Measurements from ENCODE around the gene DDX17.
A peak's percentile ranks its signal among the peaks of the same experiment; 100 is the strongest.

The DDX17 gene

DNA sequence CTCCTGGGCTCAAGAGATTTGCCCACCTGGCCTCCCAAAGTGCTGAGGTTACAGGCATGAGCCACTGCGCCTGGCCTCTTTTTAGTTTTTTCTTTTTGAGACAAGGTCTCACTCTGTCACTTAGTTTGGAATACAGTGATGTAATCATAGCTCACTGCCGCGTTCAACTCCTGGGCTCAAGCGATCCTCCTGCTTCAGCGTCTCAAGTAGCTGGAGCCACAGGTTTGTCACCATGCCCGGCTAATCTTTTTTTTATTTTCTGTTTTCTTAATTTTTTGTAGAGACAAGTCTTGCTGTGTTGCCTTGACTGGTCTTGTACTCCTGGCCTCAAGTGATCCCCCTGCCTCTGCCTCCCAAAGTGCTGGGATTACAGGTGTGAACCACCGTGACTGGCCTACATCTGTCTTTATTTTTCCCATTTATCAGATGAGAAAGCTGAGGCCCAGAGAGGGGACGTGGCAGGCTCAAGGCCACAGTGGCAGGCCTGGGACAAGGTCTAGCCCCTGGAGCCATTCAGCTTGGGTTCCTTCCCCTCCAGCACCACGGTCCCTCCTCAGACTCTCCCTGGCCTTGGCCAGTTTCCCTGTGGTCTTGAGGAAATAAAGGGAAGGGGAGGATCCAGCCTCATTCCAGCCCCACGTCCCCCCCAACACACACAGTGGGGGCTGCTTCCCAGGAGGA is 41.0 kb downstream of the DDX17 start:
- no peak for DNase-seq

DNA sequence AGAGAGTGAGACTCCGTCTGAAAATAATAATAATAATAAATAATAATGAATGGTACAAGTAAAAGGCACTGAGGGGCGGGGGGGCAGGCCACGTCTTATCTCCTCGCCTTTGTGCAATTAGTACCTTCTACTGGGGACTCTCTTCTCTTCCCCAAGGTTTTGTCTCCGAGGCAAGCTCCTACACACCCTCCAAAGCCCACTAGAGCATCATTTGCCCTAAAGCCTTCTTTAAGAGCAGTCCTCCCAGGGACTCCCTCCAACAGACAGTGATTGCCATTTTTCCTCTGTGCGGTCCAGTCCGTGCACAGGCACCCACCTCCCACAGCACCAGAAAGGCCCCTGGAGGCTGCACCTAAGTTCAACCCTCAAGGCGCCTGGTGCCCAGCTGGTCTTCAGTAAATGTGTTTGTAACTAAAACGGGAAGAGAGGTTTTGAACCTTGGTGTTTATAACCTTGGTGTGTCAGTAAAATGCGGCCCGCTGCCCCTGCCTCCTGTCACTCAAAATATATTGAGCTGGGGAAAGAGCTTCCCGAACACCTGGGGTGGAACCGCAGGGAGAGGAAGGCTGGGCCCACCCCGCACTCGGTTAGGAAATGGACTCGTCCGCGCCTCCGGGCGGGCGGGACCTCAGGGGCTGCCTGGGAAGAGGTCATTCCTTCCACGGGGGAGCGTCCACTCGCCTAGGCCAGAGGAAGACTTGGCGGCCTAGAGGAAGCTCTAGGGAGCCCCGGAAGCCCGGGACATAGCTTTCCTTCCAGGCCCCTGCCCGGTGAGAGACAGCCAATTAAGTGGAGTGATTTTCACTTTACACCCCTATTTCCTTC is 42.9 kb downstream of the DDX17 start:
- DNase-seq = no peak

DNA sequence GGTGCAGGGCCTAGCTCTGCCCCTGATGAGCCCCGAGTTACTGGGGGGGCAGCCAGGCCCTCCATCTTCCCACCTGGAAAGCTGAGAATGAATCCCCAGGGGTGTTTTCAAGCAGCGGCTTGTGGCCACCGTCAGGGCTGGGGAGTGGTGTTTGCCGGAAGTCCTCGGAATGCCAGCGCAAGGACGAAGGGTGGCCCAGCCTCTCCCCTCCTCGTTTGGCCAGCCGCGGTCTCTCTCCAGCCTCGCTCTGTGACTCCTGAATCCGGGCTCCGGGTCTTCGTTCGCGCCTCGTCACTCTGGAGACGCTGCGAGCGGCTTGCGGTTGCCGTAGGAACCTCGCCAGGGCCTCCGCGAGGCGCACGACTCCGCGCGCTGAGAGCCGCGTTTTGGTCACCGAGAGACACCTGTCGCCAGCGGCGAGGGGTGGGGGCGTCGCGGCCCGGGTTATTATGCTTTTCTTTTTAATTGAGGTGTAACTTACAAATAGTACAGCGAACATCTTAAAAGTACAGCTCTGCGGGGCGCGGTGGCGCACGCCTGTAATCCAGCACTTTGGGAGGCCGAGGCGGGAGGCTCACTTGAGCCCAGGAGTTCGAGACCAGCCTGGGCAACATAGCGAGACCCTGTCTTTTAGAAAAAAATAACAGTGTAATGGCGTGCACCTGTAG is 44.6 kb downstream of the DDX17 start:
- DNase-seq = peak; percentile 67

DNA sequence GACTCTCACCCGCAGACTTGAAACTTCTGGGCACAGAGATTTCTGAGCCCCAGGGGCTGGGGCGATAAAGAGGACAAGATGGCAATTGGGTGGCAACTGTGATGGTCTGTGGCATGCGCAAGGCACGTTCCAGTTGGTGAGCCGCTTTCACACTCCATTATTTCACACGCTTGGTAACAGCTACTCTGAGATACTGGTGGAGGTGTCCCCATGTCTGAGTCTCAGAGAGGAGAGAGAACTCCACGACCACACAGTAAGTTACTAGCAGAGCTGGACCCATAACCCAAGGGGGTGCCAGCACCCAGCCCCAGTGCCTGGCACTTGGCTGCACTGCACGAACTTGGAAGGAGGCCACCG is 45.1 kb downstream of the DDX17 start:
- no peak for DNase-seq

DNA sequence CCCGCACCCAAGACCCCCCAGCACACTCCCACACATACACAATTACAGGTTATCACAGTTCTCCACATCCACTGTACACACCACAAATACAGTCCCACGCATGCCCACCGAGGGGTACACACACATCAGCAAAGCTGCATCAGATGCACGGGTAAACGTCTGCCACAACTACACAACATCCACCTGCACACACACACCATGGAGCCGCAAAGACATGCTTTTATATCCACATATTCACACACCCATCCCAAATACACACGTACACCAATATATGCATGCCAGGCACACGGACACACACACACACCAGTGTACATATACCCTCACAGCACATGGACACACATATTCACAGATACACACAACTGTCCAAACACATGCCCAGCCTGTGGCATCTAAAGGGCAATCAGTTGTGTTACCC is 45.7 kb downstream of the DDX17 start:
- DNase-seq = no peak

DNA sequence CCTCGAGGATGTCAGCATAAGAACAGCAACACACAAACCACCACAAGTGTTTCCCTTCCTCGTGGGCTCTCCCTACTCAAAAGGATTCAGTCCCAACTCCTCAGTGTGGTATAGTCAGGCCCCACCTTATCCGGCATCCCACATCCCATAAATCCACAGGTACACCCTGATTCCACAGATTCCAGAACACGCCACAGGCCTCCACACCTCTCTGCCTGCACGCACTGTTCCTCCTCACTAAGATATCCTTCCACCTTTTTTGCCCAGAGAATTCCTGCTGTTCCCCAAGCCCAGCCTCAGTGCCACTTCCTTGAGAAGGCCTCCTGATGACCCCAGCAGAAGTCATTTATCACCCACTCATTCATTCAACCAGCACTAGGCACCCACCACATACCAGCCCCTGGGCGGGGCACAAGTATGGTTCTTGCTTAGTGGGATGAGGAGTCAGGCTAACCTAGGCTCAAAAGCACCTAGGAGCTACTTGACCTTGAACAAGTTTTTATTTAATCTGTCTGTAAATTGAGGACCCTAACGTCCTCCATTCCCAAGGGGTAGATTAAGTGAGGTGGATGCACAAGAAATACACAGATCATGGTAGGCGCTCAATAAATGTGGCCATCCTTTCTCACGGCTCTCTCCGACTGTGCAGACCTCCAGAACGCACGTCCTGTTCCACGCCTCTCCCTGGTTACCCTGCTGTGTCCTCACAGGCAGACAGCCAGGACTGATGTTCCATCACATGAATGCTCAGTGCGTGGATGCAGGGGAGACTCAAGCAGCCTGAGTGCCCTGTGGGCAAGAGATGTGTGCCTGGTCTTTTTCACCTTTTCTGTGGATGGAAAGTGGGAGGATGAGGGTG is 49.0 kb downstream of the DDX17 start:
- no peak for DNase-seq

DNA sequence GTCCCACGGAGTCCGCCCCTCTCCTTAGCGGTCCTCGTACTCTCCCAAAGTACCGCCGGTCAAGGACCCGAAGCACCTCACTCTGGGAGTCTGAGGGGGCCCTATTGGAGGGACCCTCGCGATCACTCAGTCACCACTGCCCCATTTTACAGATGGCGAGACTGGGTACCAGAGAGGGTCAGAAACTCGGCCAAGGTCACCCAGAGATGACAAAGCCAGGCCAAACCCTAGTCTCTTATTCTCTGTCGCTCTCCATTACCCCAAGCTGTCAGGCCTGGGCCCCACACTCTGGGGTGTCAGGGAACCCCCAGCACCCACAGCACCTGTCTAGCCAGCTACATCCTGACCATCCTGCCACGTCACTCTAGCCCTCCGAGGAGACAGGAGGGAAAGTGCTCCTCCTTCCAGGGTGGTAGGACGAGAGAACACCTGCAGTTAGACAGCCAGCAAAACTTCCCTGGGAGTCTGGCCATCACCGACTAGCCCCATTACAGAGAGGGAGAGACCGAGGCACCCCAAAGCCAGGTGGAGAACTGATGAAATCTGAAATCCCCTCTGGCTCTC is 49.8 kb downstream of the DDX17 start:
- DNase-seq = no peak

DNA sequence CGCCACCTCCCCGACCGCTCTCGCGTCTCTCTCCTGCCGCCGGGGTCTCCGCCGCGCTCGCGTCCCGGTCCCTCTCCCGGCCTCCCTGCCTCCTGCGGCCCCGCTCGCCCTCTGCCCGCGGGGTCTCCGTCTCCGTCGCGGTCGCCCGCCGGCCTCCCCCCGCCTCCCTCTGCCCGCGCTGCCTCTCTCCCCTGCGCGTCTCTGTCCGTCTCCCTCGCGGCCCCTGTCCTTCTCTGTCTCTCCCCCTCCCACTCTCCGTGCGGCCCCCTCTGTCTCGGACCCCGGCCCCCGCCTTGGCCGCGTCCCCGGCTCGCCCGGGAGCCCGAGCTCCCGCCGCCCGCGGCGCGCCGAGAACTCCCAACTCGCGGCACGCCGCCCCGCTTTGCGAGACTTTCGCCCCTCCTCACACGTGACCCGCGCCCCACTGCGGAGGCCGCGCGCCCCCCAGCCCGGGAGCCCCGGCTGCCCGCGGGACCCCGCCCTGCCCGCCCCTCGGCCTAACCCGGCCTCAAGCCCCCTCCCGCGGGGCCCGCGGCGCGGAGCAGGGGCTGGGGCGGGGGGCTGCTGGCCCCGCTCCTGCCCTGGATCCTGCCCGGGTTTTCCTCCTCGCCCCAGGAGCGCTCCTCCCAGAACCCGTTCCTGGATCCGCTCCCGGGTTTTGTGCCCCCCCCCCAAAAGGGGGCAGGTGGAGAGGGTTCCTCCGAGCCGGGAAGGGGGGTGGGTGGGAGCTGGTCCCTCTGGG is 50.4 kb downstream of the DDX17 start:
- DNase-seq = no peak

DNA sequence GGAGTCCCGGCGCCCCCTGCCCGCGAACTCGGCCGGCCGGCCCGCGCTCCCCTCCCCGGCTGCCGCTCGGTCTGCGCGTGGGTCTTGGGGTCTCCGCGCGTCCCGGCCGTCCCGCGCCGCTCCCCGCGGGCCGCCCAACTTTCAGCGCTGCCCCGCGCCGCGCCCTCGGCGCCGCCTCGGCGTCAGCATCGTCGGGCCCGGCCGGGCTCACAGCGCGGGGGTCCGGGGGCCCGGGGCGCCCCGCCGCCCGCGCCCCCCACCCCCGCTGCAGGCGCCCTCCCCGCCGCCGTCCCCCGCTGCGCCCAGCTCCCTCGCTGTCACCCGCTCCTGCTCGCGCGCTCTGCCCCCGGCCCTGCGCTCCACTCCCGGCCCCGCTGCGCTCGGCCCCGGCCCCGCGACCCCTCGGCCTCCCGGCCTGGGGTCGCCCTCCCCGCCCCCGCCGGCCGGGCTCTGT is 51.0 kb downstream of the DDX17 start, which contains the start of gene KCNJ4:
Gene KCNJ4, minus strand, starts transcription at position 124 of the 454 bp plus-strand sequence. CDS start 27,067 bp downstream, outside the sequence.
- no peak for DNase-seq

DNA sequence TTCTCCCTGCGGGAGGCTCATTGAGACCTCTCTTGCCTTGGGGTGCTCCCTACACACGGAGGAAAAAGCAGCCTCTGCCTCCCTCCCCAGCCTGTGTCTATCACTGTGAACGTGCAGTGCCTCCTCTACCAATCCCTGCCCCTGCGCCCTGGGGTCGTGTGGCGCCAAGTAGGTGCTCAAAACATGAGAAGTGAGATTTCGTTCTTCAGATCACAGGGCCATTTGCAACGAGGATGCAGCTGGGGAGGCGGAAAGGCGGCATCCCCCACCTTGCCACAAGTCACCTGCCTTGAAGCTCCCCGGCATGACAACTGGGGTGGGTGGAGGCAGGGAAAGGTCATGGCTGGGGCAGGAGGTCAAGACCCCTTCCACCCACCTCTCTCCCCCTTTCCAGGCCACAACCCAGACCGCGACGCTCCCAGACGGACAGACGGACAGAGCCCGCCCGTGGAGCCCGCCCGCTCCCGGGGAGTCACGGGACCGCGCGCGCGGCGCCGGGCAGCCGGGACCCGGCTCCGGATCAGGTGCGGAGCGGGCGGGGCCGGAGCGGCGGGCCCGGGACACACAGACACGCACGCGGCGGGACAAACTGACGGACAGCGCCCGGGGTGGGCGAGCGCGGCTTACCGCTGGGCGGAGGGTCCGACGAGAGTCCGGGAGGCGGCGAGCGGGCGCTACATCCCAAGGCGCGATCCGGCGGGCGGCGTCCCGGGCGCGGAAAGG is 51.6 kb downstream of the DDX17 start:
- no peak for DNase-seq

DNA sequence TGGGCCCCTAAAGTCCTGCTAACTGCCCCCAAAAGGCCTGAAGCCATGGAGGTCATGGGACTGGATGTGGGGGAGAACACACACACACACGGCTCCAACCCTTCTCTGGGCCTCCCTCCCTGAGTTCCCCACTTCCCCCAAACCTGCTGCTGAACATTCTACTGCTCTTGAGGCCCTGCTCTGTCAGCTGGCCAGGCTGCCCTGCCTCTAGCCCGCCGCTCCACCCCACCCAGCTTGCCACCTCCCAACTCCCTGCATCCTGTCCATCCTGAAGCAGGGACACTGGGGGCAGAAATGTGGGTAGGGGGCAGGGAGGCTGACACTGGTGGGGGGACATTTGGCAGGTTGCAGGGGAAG is 52.1 kb downstream of the DDX17 start:
- DNase-seq = no peak

DNA sequence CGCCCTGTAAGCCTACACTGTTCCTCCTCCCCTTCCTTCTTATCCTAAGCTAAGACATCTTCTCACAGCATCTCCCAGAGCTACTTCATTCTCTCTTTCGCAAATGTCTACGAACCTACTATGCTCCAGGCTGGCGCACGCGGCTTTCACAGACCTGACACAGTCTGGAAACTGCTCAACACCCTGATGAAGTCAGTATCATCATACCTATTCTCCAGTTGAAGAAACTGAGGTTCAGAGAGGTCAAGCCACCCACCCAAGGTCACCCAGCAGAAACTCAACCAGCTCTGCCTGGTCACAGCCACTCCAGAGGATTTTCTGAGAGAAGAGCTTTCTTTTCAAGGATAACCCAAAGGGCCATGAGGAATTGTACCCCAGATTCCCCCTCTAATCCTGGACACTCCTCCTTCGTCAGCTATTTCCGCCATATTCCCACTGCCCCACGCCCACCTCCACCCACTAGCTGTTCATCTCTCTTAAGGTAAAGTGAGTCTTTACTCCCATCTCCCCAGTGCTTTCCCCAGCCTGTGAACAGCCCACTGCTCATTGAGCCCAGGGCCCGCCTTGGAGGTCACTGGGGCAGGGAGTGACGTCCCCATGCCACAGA is 52.9 kb downstream of the DDX17 start:
- DNase-seq = no peak

DNA sequence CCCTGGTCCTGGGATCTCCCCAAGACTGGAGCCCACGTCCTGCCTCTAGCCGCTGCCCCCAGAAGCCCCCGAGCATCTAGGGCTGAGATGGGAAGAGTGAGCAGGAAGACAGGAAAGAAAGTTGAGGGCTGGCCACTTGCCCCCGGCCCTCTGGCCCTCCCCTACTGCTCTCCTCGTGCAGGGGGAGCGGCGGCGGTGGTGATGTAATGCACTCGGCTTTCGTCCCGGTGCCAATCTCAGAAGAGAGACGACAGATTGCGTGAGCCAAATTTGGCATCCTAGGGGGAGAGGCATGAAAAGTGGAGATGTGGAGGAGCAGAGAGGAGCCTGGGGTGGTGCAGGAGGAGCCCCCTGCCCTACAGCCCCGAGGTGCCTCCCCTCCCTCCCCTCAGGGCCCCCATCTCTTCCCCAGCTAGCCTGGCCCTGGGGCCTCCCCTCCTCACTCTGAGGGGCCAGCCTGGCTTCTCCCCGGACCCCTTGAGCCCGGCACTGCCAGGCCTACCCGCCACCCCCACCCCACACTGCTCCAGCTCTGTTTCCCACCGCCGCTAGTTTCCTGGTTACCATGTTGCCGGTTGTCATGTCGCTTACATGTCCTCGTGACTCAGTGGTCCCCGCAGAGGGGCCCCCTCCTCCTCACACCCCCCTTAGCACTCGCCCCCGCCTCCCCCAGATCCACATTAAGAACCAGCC is 53.6 kb downstream of the DDX17 start:
- DNase-seq = no peak

DNA sequence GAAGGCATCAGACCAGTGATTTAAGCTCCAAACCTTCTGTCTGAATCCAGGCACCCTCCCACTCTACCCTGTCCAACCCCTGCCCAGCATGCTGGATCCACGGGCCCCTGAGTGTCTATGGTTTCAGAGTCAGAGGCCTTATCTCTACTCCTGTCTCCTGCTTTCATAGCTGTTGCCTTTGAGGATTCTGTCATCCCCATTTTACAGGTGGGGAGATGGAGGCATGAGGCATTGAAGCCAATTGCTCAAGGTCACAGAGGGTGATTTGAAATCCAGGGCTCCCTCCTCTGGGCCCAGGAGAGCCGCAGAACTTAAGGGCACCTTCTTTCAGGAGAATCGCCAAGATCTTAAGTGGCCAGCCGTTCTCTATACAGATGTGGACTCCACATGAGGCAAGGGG is 54.2 kb downstream of the DDX17 start:
- no peak for DNase-seq

DNA sequence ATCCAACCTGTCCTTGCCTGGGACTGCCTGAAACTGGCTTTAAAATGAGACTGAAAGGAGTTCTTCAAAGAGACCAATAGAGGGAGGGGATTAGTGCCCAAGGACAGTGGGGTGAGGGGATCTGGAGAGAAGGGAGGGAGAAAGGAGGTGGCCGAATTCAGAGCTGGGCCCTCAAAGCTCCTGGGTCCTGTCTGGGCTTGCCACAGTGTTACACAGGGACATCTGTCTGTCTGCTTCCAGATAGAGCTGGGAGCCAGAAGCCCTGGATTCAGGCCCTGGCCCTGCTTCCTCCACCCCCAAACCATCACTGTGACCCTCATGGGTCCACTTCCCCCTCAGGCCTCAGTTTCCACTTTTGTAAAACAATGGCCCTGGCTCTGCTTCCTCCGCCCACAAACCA is 54.7 kb downstream of the DDX17 start:
- DNase-seq = no peak

DNA sequence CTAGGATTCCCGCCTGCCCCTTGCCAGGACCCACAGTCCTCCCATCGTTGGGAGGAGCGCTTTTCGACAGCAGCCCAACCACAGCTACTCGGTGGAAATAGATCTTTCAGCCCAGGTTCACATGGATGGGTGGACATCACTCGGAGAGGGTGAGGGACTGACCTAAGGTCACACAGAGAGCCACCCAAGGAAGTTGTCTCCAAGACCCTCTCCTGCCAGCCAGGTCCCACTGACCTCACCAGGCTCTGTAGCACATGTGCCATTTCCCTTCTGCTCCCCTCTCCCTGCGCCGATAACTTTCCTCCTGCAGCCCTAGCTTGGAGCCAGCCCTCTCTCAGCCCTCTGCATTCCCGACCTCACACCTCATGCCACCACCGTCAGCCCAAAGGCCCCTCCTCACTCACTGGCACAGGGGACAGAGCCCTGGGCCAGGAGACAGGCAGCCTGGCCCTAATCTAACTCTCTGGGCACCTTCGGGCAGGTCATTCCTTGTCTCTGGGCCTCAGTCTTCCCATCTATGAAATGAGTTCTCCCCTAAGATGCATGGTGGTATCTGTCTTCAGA is 55.8 kb downstream of the DDX17 start:
- no peak for DNase-seq

DNA sequence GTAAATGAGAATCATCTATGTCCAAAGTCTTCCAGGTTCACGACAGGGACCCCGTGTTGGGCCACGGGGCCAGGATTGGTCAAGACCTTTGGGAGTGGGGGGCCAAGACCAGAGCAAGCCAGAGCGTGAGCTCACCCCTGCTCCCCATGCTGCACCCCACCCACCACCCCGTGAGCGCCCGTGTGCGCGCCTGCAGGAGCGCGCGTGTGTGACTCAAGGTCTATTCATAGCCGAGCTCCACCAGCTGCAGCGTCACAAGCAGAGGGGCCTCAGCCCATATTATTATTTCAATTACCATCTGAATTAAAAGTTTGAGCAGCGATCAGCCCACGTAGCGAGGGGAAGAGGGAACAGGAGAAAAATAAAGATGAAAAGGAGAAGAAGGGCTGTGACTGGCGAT is 56.3 kb downstream of the DDX17 start:
- no peak for DNase-seq

DNA sequence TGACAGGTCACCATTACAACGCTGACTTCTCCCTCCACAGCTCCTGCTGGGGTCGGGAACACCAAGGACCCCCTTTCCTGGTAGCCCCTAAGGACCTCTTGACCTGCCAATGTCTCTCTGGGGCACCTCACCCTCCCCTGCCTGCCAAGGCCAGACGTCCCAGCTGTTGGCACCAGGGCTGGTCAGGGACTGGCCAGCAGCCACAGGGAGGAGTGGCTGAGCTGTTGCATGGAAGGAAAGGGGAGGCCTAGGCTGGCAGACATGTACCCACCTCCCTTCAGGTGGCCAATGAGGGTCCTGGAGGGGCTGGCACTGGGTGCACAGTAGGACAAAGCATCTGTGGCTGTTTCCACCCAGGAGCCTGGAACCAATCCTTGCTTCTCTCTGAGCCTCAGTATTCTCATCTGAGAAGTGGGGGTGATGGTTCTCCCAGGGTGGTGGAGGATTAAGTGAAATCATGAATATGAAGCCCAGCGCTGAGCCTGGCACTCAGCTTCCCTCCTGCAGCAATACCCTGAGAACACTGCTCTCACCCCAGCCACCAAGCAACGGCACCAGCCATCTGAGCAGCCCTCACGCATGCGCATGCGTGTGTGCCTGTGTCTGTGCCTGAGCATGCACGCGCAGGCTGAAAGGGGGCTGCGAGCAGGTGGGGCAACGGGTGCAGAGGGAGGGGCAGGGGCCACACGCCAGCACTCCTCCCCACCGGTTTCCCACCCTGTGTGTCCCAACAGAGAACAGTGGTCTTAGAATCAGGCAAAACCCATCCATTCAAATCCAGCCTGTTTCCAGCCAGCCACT is 57.0 kb downstream of the DDX17 start:
- no peak for DNase-seq

All from NCI-H510A treated with DMSO at 0.1 percent for 48 hours (cell line).